ENCODE measurements around the gene FAM135A. TPM values are rescaled to one million over a fixed set of nuclear protein-coding genes. Genes with fewer than 3 reads are reported as not detected.
A peak's percentile ranks its signal among the peaks of the same experiment; 100 is the strongest.
"Not testable (repeated sequence)": the region's sequence is repeated elsewhere in the genome, so short reads cannot be mapped to it uniquely, and the experiment has no call there.

FAM135A gene
- total RNA-seq, 2 donors from 2014 or later = 25.8 to 34.0 TPM

GRCh38 chr6:70557998-70558397 lies 144.7 kb downstream of the FAM135A start:
- Mint-ChIP-seq H3K27me3 (ENCODE audit: insufficient read depth) (no peaks in the 10 kb centered on the region), H3K9me3 (no peaks in the 10 kb centered on the region), H3K36me3 (ENCODE audit: low read depth) (no peaks in the 10 kb centered on the region), H3K4me3 (no peak overlapping the region), H3K4me1 (no peaks in the 10 kb centered on the region), H3K27ac (no peak overlapping the region)
- TF ChIP-seq CTCF (conservative IDR thresholded peaks at IDR 0.05) = no peak
- no peak for DNase-seq
- Histone ChIP-seq H3K27me3 (ENCODE audit: control insufficient read depth, insufficient read depth, low read length, poor library complexity, severe bottlenecking) (no peaks in the 10 kb centered on the region), H3K4me3 (ENCODE audit: low read length) (no peak overlapping the region), H3K4me1 (ENCODE audit: control insufficient read depth, insufficient read depth, low read length) (no peaks in the 10 kb centered on the region), H3K36me3 (ENCODE audit: control insufficient read depth, insufficient read depth, low read length) (no peaks in the 10 kb centered on the region), H3K27ac (ENCODE audit: low read depth, low read length) (no peak overlapping the region), H3K9me3 (ENCODE audit: control insufficient read depth, low read length) (no peaks in the 10 kb centered on the region), H3K9ac (ENCODE audit: extremely low read depth, low read length, poor library complexity, severe bottlenecking) (no peak overlapping the region)
- no CpG with 5 or more reads among the region's 1 CpG for WGBS, 2 experiments (ENCODE audit: insufficient coverage in 1 of 2, insufficient read length in 1 of 2)

- not testable (repeated sequence) for H3K9me3 ChIP-seq (ENCODE audit: control insufficient read depth, low read length); H3K27ac Mint-ChIP-seq; H3K4me3 ChIP-seq (ENCODE audit: low read length); H3K4me3 Mint-ChIP-seq; H3K27ac ChIP-seq (ENCODE audit: low read depth, low read length); H3K27me3 ChIP-seq (ENCODE audit: control insufficient read depth, insufficient read depth, low read length, poor library complexity, severe bottlenecking); H3K4me1 ChIP-seq (ENCODE audit: control insufficient read depth, insufficient read depth, low read length); H3K9ac ChIP-seq (ENCODE audit: extremely low read depth, low read length, poor library complexity, severe bottlenecking); H3K36me3 ChIP-seq (ENCODE audit: control insufficient read depth, insufficient read depth, low read length); H3K9me3 Mint-ChIP-seq; H3K36me3 Mint-ChIP-seq (ENCODE audit: low read depth); H3K27me3 Mint-ChIP-seq (ENCODE audit: insufficient read depth); DNase-seq
- H3K4me1 Mint-ChIP-seq = peaks cover 14% of the 10 kb centered on the region
- 100% methylated on average over 1 of the region's 2 CpGs; no CpG with 5 or more reads in 1 of the 2 experiments for WGBS, 2 experiments (ENCODE audit: insufficient coverage in 1 of 2, insufficient read length in 1 of 2)
Measured at GRCh38 chr6:70562401-70562800, 149.1 kb downstream of the FAM135A start.

- no peak for TF ChIP-seq CTCF (conservative IDR thresholded peaks at IDR 0.05)
- no peak overlapping the region for H3K9ac ChIP-seq (ENCODE audit: extremely low read depth, low read length, poor library complexity, severe bottlenecking)
- peak; percentile 58 for DNase-seq
- Mint-ChIP-seq H3K4me3 (no peak overlapping the region), H3K9me3 (peaks cover 2% of the 10 kb centered on the region), H3K4me1 (peaks cover 14% of the 10 kb centered on the region), H3K36me3 (ENCODE audit: low read depth) (peaks cover 4% of the 10 kb centered on the region), H3K27ac (no peak overlapping the region), H3K27me3 (ENCODE audit: insufficient read depth) (peaks cover 10% of the 10 kb centered on the region)
- peaks cover 4% of the 10 kb centered on the region for H3K4me1 ChIP-seq (ENCODE audit: control insufficient read depth, insufficient read depth, low read length)
- no peaks in the 10 kb centered on the region for H3K27me3 ChIP-seq (ENCODE audit: control insufficient read depth, insufficient read depth, low read length, poor library complexity, severe bottlenecking)
- peaks cover 7% of the 10 kb centered on the region for H3K9me3 ChIP-seq (ENCODE audit: control insufficient read depth, low read length)
- H3K27ac ChIP-seq (ENCODE audit: low read depth, low read length) = no peak overlapping the region
- H3K36me3 ChIP-seq (ENCODE audit: control insufficient read depth, insufficient read depth, low read length) = peaks cover 7% of the 10 kb centered on the region
- H3K4me3 ChIP-seq (ENCODE audit: low read length) = no peak overlapping the region
- WGBS, 2 experiments (ENCODE audit: insufficient coverage in 1 of 2, insufficient read length in 1 of 2) = 79 to 100% methylated on average over 2 to 6 of the region's 6 CpGs
Measured at GRCh38 chr6:70563530-70563929, 150.2 kb downstream of the FAM135A start.

Measured in endodermal cell (in vitro differentiated cells).